Subcutaneous adipose tissue (tissue), 4 donors: Measurements from ENCODE around the gene TTC29. TPM values are rescaled to one million over a fixed set of nuclear protein-coding genes. Genes with fewer than 3 reads are reported as not detected.

Experiments used
- total RNA-seq, 4 donors: library from RNA; depleted of rRNA; stranded (reverse); fragments of >200 nt; gene quantifications; one replicate each; pipeline ENCODE4 v1.1.0, GENCODE V29; 2016
- TF ChIP-seq, protein P1 (sequence below): fragments of 450-650 bp; IDR thresholded peaks from one replicate; pipeline ENCODE4 v1.5.1; 2016; ENCODE audit warnings: low read depth, mild to moderate bottlenecking, control low read depth, antibody characterized with exemption, moderate library complexity

The TTC29 gene
- total RNA-seq, 4 donors from 2014 or later: 0.17 TPM; not detected in 3

DNA sequence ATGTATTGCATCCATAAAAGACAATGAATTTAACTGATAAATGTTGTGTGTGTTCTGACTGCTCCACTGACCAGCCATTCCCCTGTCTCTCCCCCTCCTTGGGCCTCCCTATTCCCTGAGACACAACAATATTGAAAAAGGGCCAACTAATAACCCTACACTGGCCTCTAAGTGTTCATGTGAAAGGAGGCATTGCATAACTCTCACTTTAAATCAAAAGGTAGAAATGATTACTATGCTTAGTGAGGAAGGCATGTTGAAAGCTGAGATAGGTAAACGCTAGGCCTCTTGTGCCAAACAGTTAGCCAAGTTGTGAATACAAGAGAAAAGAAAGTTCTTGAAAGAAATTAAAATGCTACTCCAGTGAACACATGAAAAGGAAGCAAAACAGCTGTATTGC, 154.2 kb downstream of the TTC29 start:
- TF ChIP-seq, protein P1, sequence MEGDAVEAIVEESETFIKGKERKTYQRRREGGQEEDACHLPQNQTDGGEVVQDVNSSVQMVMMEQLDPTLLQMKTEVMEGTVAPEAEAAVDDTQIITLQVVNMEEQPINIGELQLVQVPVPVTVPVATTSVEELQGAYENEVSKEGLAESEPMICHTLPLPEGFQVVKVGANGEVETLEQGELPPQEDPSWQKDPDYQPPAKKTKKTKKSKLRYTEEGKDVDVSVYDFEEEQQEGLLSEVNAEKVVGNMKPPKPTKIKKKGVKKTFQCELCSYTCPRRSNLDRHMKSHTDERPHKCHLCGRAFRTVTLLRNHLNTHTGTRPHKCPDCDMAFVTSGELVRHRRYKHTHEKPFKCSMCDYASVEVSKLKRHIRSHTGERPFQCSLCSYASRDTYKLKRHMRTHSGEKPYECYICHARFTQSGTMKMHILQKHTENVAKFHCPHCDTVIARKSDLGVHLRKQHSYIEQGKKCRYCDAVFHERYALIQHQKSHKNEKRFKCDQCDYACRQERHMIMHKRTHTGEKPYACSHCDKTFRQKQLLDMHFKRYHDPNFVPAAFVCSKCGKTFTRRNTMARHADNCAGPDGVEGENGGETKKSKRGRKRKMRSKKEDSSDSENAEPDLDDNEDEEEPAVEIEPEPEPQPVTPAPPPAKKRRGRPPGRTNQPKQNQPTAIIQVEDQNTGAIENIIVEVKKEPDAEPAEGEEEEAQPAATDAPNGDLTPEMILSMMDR: no peak

DNA sequence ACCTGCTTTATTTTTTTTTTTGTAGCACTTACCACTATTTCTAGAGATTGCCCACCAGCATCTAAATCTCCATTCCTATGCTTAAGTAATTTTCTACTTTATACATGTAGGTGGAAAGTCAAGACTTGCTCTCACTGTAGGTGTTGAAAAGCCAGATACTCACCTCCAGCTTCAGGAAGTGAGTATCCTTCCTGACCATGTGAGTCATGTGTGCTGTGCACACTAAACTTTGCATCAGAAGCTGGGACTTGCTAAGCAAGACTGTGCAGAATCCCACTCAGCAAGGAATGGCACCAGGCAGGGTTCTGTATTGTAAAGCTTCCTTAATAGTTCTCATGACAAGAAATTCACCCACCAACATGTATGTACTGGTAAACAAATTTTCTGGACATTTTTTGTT, 155.1 kb downstream of the TTC29 start:
- TF ChIP-seq, protein P1: no peak

DNA sequence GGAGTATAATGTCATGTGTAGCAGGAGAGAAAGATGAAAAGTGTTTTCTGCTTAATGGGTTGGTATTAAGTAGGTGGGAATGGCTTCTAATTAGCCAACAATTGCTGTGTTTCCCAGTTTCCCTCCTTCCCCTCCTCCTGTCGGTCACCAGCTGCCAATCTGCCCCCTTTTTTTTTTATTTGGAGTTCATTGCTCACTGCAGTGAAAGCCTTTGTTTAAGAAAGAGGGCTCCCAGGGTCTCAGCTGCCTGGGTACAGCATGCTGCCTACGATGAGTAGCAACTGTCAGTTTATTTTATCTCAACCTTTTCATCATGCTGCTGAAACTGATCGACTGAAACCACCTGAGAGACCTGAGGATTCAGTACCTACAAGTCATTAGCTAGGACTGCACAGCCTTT, 157.9 kb downstream of the TTC29 start:
- TF ChIP-seq, protein P1: no peak

DNA sequence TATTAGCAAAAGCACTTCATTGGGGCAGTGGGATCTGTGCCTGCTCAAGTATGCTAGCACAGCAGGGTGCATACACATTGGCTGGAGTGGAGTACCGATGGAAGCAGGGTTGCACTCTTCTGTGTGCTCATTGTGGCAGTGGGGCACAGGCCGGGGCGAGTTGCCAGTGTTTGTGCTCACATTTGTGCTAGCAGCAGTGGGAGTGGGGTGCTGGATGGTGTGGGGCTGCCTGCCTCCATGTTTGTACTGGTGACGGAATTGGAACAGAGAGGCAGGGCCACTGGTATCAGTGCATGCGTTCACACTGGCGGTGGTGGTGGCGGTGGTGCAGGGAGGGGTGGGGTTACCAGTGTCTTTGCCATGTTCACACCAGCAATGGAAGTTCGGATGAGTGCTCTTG, 169.0 kb downstream of the TTC29 start:
- TF ChIP-seq, protein P1: no peak

DNA sequence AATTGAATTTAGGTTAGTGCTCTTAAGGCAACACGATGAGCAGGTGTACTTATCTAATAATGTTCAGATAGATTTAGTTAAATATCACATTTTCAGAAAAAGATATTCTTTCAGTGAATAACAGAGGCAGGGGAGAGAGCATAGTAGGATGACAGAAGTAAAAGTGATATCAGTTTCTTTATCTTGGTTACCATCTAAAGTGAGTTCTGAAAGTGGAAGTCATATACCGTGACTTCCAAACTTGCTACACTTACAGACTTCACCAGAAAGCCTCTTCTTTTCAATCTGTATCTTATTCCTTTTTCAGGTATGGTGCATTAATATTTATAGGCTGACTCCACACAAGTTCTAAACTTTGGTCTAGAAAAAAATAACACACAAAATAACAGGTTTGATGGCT, 182.1 kb downstream of the TTC29 start:
- TF ChIP-seq, protein P1: no peak

DNA sequence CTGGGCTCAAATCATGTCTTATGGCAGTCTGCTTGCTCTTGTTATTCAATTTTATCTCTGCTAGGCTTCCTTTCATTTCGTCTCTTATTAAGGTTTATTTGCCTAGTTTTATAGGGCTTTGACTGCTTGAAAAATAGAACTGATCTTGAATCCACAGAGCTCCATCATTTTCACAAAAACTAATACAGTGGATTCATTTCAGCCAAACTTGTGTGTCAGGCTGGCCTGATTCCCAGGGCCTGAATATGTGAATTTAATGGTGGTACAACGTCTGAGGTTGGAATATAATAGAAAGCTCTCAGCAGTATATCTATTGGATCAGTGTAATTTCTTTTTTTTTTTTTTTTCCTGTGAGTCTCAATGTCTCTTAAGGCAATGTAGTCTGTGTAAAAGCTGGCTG, 183.6 kb downstream of the TTC29 start:
- TF ChIP-seq, protein P1: no peak

DNA sequence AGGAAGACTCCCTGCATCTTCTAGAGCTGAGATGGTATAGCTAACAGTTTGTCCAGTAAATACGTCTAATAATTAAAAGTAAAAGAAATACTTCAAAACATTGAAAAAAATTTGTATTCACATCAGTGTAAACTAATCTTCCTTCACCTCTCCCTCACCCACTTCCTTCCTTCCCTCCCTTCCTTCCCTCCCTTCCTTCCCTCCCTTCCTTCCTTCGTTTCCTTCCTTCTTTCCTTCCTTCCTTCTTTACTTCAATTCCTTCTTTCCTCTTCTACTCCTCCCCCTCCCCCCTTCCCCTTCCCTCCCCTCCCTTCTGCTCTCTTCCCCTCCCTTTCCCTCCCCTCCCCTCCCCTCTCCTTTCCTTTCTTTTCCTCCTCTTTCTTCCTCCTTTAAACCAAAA, 203.2 kb downstream of the TTC29 start:
- TF ChIP-seq, protein P1: no peak
